ENCODE data around the gene TTF1. TPM values are rescaled to one million over a fixed set of nuclear protein-coding genes. Genes with fewer than 3 reads are reported as not detected.
A peak's percentile ranks its signal among the peaks of the same experiment; 100 is the strongest.

TTF1 gene
- total and polyA plus RNA-seq, 9 donors = 10.1 to 15.3 (median 12.1) TPM

DNA sequence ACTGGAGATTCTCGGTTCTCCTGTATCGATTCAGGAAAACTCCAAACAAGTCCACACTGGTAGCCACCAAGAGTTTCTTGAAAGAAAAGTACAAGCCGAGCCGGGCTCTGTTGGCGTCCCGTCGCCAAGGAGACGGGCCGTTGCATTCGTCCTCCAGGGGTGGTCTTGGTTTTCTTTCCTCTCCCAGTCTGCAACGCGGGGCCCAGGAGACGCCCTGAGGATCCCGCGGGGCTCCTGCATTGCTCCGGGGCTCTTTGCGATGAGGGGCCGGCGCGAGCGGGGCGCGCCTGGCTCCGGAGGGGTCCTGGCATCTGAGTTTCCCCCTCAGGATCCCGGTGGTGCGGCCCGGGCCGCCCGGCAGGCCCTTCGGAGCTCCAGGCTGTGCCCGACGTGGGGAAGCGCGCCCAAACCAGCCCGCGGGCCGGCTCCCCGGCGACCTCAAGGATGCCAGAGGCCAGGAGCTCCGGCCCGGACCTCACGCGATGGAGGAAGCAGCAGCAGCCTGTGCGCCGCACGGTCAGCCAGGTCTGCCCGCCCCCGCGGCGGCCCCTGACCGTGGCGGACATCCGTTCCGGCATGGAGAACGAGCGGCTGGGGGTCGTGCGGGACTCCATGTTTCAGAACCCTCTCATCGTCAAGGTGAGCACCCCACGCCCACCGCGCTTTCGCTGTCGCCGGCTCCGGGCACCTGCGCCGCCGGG lies 3.3 kb upstream of the TTF1 start, which contains the start of gene CFAP77:
TSS of gene CFAP77 (plus strand) at position 384 of the 701 bp plus-strand sequence. CDS start at position 445, 61 bp downstream.
- Histone ChIP-seq H3K27me3 (no peaks in the 10 kb centered on the region), H3K27ac (no peak within 1 kb of the TSS), H3K9me3 (no peaks in the 10 kb centered on the region), H3K36me3 (no peaks in the 10 kb centered on the region), H3K4me3 (peak within 1 kb of the TSS; percentile 53), H3K4me1 (ENCODE audit: insufficient read depth) (peaks cover 12% of the 10 kb centered on the region)
- no peak for TF ChIP-seq CTCF (IDR thresholded peaks at IDR 0.05)
- TF ChIP-seq POLR2A (IDR thresholded peaks at IDR 0.05) = no peak
- no peak for TF ChIP-seq EP300 (IDR thresholded peaks at IDR 0.05)
- WGBS, 3 donors = 1 to 3% (median 1%) methylated on average over 51 to 69 of the region's 69 CpGs
- DNase-seq = peak; percentile 18 to 61 (median 33)
- intact Hi-C loops (cut with DNase I) = loop anchor here in 3 of 4 donors (10.0 kb wide), 4 partner anchors 55 to 555 kb away; partner anchors contain the start of gene SETX (in 1 of the 3)

DNA sequence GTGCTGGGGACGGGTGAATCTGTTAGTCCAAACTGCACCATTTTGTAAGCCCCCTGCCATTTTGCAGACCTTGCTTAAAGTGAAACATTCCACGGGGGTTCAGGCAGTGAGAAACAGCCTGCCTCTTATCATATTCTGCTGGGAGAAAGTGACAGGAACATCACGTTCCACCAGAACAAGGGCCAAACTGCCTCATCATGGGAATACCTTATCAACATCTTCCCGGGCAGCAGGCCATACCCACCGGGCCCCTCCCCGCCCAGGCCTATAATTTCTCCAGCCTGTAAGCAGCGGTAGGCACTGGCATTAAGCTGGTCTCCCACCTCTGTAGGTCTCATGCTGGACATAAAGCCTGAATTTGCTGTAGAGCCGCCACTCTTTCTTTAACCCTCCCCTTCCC lies 1.9 kb upstream of the TTF1 start:
- intact Hi-C loops (cut with DNase I) = no loop called here
- TF ChIP-seq POLR2A (IDR thresholded peaks at IDR 0.05) = no peak
- no peak for TF ChIP-seq EP300 (IDR thresholded peaks at IDR 0.05)
- TF ChIP-seq CTCF (IDR thresholded peaks at IDR 0.05) = no peak
- Histone ChIP-seq H3K27me3 (no peaks in the 10 kb centered on the region), H3K27ac (no peak overlapping the region), H3K4me3 (no peak overlapping the region), H3K36me3 (no peaks in the 10 kb centered on the region), H3K9me3 (no peaks in the 10 kb centered on the region), H3K4me1 (ENCODE audit: insufficient read depth) (peaks cover 12% of the 10 kb centered on the region)
- WGBS, 3 donors = 61 to 66% (median 62%) methylated on average over 8 of the region's 8 CpGs
- DNase-seq = no peak

GRCh38 chr9:132407196-132407595 lies 556 bp upstream of the TTF1 start:
- 74 to 79% (median 76%) methylated on average over 2 of the region's 2 CpGs for WGBS, 3 donors
- TF ChIP-seq EP300 (IDR thresholded peaks at IDR 0.05) (no peak), POLR2A (IDR thresholded peaks at IDR 0.05) (no peak), CTCF (IDR thresholded peaks at IDR 0.05) (no peak)
- H3K4me1 ChIP-seq (ENCODE audit: insufficient read depth) = peaks cover 12% of the 10 kb centered on the region
- no peak for DNase-seq
- H3K9me3 ChIP-seq = no peaks in the 10 kb centered on the region
- intact Hi-C loops (cut with DNase I) = no loop called here
- H3K4me3 ChIP-seq = peak overlapping the region; percentile 65
- no peak overlapping the region for H3K27ac ChIP-seq
- no peaks in the 10 kb centered on the region for H3K36me3 ChIP-seq
- H3K27me3 ChIP-seq = no peaks in the 10 kb centered on the region

- intact Hi-C loops (cut with DNase I) = no loop called here
- no peaks in the 10 kb centered on the region for H3K36me3 ChIP-seq
- no peak overlapping the region for H3K27ac ChIP-seq
- H3K4me1 ChIP-seq (ENCODE audit: insufficient read depth) = peaks cover 6% of the 10 kb centered on the region
- DNase-seq = no peak
- H3K27me3 ChIP-seq = no peaks in the 10 kb centered on the region
- no peaks in the 10 kb centered on the region for H3K9me3 ChIP-seq
- WGBS, 3 donors = 60 to 63% (median 61%) methylated on average over 9 of the region's 9 CpGs
- H3K4me3 ChIP-seq = no peak overlapping the region
- TF ChIP-seq POLR2A (IDR thresholded peaks at IDR 0.05) (no peak), CTCF (IDR thresholded peaks at IDR 0.05) (no peak), EP300 (IDR thresholded peaks at IDR 0.05) (no peak)
Measured at GRCh38 chr9:132404228-132404881, 2.3 kb downstream of the TTF1 start.

Data from ovary (tissue), 9 donors.